Type B pancreatic cell (in vitro differentiated cells): ENCODE results near the gene LTBP3. TPM values are rescaled to one million over a fixed set of nuclear protein-coding genes. Genes with fewer than 3 reads are reported as not detected.
A peak's percentile ranks its signal among the peaks of the same experiment; 100 is the strongest.

Source experiments
- DNase-seq: peaks from one replicate; pipeline ENCODE4 v3.0.0; 2021; ENCODE audit warnings: mixed read lengths; ENCODE audit not compliant: unreplicated experiment; ENCODE audit errors: extremely low spot score
- H3K27ac Mint-ChIP-seq: 2 replicates; pipeline ENCODE4 v1.8.0; 2021; ENCODE audit warnings: mild to moderate bottlenecking, mixed read lengths
- H3K27me3 Mint-ChIP-seq: 2 replicates; pipeline ENCODE4 v1.8.0; 2021; ENCODE audit warnings: mixed read lengths
- H3K36me3 Mint-ChIP-seq: 2 replicates; pipeline ENCODE4 v1.8.0; 2021; ENCODE audit warnings: mixed read lengths
- H3K4me1 Mint-ChIP-seq: one replicate; pipeline ENCODE4 v1.8.0; 2021; ENCODE audit warnings: mixed read lengths; ENCODE audit not compliant: unreplicated experiment
- H3K4me3 Mint-ChIP-seq: 2 replicates; pipeline ENCODE4 v1.8.0; 2021; ENCODE audit warnings: mild to moderate bottlenecking, mixed read lengths
- H3K9me3 Mint-ChIP-seq: 2 replicates; pipeline ENCODE4 v1.8.0; 2021; ENCODE audit warnings: mixed read lengths
- CTCF ChIP-seq: fragments of 200-600 bp; sonication (generic); conservative IDR thresholded peaks from 2 replicates; pipeline ENCODE4 v1.5.0; 2021; ENCODE audit warnings: antibody characterized with exemption, mild to moderate bottlenecking
- total RNA-seq: library from RNA; stranded (reverse); gene quantifications from 2 replicates; pipeline ENCODE4 v1.2.1, GENCODE V29; 2021; ENCODE audit warnings: low replicate concordance

LTBP3 gene
- total RNA-seq, 1 donor from 2014 or later = 71.8 TPM

- no peaks in the 10 kb centered on the region for H3K9me3 Mint-ChIP-seq
- H3K27ac Mint-ChIP-seq = no peak overlapping the region
- DNase-seq = peak; percentile 68
- H3K4me1 Mint-ChIP-seq = peaks cover 17% of the 10 kb centered on the region
- peak; percentile 68 for TF ChIP-seq CTCF
- no peak overlapping the region for H3K4me3 Mint-ChIP-seq
- H3K36me3 Mint-ChIP-seq = no peaks in the 10 kb centered on the region
- peaks cover 23% of the 10 kb centered on the region for H3K27me3 Mint-ChIP-seq
Observed at GRCh38 chr11:65588199-65589054, 30.3 kb upstream of the LTBP3 start.

- no peak for DNase-seq
- Mint-ChIP-seq H3K27ac (no peak overlapping the region), H3K4me3 (no peak overlapping the region), H3K4me1 (peaks cover 17% of the 10 kb centered on the region), H3K27me3 (peaks cover 33% of the 10 kb centered on the region), H3K36me3 (no peaks in the 10 kb centered on the region), H3K9me3 (no peaks in the 10 kb centered on the region)
- no peak for TF ChIP-seq CTCF
Observed at GRCh38 chr11:65586676-65587075, 28.5 kb upstream of the LTBP3 start.

GRCh38 chr11:65586247-65586630, 28.1 kb upstream of the LTBP3 start:
- peaks cover 15% of the 10 kb centered on the region for H3K4me1 Mint-ChIP-seq
- no peak for TF ChIP-seq CTCF
- H3K27me3 Mint-ChIP-seq = peaks cover 31% of the 10 kb centered on the region
- no peaks in the 10 kb centered on the region for H3K36me3 Mint-ChIP-seq
- DNase-seq = no peak
- no peak overlapping the region for H3K4me3 Mint-ChIP-seq
- H3K27ac Mint-ChIP-seq = no peak overlapping the region
- H3K9me3 Mint-ChIP-seq = no peaks in the 10 kb centered on the region

GRCh38 chr11:65585396-65586246, 27.5 kb upstream of the LTBP3 start:
- no peaks in the 10 kb centered on the region for H3K36me3 Mint-ChIP-seq
- no peak overlapping the region for H3K27ac Mint-ChIP-seq
- no peaks in the 10 kb centered on the region for H3K9me3 Mint-ChIP-seq

GRCh38 chr11:65584723-65585171, 26.6 kb upstream of the LTBP3 start:
- no peak for DNase-seq
- Mint-ChIP-seq H3K27ac (no peak overlapping the region), H3K36me3 (no peaks in the 10 kb centered on the region), H3K9me3 (no peaks in the 10 kb centered on the region), H3K4me3 (no peak overlapping the region), H3K4me1 (peaks cover 13% of the 10 kb centered on the region), H3K27me3 (peaks cover 25% of the 10 kb centered on the region)
- TF ChIP-seq CTCF = no peak

More at GRCh38 chr11:65585396-65586246, 27.5 kb upstream of the LTBP3 start:
- Mint-ChIP-seq H3K4me3 (no peak overlapping the region), H3K4me1 (peaks cover 13% of the 10 kb centered on the region), H3K27me3 (peaks cover 29% of the 10 kb centered on the region)
- TF ChIP-seq CTCF = no peak
- no peak for DNase-seq
